IPS DF 6.9 (cell line): Measurements from ENCODE around the gene KIF5C.
A peak's percentile ranks its signal among the peaks of the same experiment; 100 is the strongest.

Experiments used
- DNase-seq: peaks from one replicate; pipeline ENCODE4 v3.0.0-alpha.2; 2013; ENCODE audit warnings: low read depth, low spot score
- H3K27ac ChIP-seq: one replicate; pipeline ENCODE4 v1.5.1; 2013; ENCODE audit warnings: low read length, control low read depth
- H3K27me3 ChIP-seq: 2 replicates; pipeline ENCODE4 v1.6.1; 2013; ENCODE audit warnings: mild to moderate bottlenecking, low read length; ENCODE audit not compliant: control insufficient read depth, insufficient read depth
- H3K36me3 ChIP-seq: 2 replicates; pipeline ENCODE4 v1.6.1; 2013; ENCODE audit warnings: low read length; ENCODE audit not compliant: control insufficient read depth, insufficient read depth
- H3K4me1 ChIP-seq: 2 replicates; pipeline ENCODE4 v1.6.1; 2013; ENCODE audit warnings: low read length; ENCODE audit not compliant: control insufficient read depth, insufficient read depth
- H3K4me3 ChIP-seq: 2 replicates; pipeline ENCODE4 v1.5.1; 2013; ENCODE audit warnings: mild to moderate bottlenecking, low read length
- H3K9me3 ChIP-seq: 2 replicates; pipeline ENCODE4 v1.6.1; 2013; ENCODE audit warnings: low read length, inconsistent platforms; ENCODE audit not compliant: control insufficient read depth, insufficient read depth
- WGBS: extraction: QIAGEN DNeasy Blood & Tissue Kit; methylation state at CpG from one replicate; pipeline ENCODE4 v1.1.7; 2013; ENCODE audit warnings: mixed read lengths, missing lambda C conversion rate; ENCODE audit not compliant: insufficient read length, insufficient coverage; 5-methylcytosine and 5-hydroxymethylcytosine counted together

KIF5C gene

DNA sequence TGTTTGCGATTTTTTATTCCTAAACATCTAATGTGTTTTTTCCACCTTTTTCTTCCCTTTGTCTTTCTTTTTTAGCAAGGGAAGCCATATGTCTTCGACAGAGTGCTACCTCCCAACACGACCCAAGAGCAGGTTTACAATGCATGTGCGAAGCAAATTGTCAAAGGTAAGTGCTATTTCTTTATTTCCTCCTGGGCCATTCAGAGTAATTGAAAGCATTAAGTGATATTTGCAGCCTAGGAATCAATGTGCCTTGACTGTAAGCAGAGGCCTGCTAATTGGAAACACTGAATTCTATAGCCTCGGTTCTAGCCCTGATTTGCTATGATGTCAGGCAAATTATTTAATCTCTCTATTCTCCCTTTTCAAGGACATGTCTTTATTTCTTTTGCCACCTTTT lies 47.0 kb downstream of the KIF5C start:
- H3K27ac ChIP-seq, result no peak overlapping the region
- H3K36me3 ChIP-seq, result no peaks in the 10 kb centered on the region
- no peaks in the 10 kb centered on the region for H3K9me3 ChIP-seq
- no peak overlapping the region for H3K4me3 ChIP-seq
- H3K27me3 ChIP-seq, result no peaks in the 10 kb centered on the region
- peaks cover 2% of the 10 kb centered on the region; the same call in 1 of the 2 replicates for H3K4me1 ChIP-seq
- WGBS, result no CpG with 5 or more reads among the region's 5 CpGs
- DNase-seq, result no peak

DNA sequence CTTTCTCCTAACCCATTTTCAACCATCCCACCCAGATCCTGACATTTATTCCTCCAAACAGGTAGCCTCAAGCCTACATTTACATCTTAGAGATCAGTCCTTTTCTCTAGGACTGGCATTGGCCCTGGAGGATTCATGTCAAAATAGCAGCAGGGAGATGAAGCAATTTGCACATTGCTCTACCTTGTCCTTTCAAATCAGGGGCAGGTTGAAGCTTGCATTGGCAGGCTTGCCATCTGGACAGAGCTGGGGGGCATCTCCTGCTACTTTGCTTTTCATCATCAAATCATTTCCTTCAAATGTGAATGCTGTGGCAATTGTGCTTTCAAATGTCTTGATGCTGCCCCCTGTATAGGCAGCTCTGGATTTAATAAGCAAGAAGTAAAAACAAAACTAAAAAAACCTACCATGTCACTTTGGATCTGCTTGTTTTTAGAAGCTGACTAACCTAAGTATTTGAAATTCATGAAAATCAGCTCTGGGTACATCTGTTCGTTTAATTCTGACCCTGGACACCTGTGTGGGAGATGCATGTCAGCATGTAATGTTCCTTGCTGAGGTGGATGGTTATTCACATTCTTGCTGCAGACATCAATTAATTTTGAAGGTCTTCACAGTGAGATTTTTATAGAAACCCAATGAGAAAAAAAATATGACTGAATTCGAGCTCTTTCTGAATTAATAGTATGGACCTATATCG lies 47.9 kb downstream of the KIF5C start:
- no CpG with 5 or more reads among the region's 3 CpGs for WGBS
- Histone ChIP-seq H3K9me3 (no peaks in the 10 kb centered on the region), H3K27ac (no peak overlapping the region), H3K27me3 (no peaks in the 10 kb centered on the region), H3K4me1 (peaks cover 6% of the 10 kb centered on the region; the same call in 1 of the 2 replicates), H3K4me3 (no peak overlapping the region), H3K36me3 (no peaks in the 10 kb centered on the region)
- no peak for DNase-seq

DNA sequence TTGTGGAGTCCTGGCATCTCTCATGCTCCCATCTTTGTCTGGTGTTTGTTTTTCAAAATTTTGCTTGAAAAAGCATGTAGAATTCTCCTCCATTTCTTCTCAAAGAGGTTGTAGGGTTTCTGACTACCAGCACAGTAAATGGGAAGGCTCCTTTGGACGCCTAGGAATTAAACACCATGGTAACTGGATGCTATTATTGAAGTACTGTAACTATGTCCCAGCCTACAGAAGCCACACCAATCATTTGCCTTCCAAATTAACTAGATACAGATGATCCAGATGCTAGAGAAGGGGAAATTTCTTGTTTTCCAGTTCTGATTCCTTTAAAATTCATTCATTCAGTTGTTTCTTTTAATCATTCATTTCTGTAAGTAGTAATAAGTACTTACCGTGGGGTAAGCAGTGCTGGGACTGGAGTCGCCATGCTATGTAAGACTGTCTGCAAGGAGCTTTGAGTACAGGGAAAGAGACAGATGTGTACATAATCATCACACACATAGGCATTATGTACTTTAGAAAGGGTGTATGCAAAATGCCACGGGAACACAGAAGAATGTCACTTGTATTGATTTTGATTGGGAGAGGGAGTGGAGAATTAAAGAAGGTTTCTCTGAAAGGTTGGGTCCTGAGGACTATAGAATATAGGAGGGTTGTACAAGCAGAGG lies 49.6 kb downstream of the KIF5C start:
- H3K36me3 ChIP-seq, result no peaks in the 10 kb centered on the region
- no CpG with 5 or more reads among the region's 4 CpGs for WGBS
- no peaks in the 10 kb centered on the region for H3K27me3 ChIP-seq
- no peak for DNase-seq
- peaks cover 6% of the 10 kb centered on the region; the same call in 1 of the 2 replicates for H3K4me1 ChIP-seq
- no peak overlapping the region for H3K4me3 ChIP-seq
- no peaks in the 10 kb centered on the region for H3K9me3 ChIP-seq
- no peak overlapping the region for H3K27ac ChIP-seq

DNA sequence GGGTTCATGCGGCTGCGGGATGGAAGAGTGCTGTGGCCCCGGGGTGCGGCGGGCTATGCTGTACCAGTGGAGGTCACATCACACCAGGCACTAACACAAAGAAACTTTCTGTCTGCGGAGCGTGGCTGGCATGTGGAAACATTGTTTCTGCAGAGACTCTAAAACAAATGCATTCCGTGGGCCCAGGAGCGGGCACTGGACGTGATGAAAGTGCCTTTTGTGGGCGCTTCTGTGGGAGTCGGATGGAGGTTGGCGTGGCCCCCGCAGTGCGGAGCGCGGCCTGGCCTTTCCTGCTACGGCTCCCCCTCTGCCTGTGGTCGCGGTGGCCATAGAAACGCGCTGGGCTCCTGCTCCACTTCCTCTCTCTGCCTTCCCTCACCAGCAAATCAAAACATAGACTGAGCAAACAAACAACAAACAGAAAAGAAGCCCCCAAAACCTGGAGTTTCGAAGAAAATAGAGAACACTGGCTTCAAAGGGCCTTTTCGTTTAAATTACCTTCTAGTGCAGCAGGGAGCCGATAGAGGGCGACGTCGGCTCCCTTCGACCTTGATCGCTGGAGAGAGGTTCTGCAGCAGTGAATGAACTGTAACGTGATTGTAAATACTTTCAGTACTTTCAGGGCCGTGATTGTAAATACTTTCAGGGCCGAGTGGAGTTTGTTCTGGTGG lies 51.4 kb downstream of the KIF5C start:
- H3K4me3 ChIP-seq, result no peak overlapping the region

DNA sequence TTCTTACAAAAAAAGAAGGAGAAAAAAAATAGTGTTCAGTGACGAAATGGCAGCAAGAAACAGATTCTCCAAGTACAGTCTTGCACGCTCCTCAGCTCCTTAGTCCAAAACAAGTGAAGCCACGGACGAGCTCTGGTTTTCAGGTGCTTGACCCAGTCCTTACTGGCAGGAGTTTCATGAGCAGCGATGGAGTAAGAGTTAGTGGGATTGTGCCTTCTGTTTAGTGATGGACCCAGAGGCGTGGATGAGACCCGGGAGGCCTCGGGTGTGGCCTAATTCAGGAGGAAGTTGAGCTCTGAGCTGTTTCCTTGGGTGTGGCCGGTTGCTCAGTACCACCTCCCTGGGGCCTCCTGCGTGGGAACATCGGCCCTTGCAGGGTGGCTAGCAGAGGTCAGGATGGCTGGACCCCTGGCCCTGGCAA lies 52.0 kb downstream of the KIF5C start:
- DNase-seq, result no peak
- no peak overlapping the region for H3K27ac ChIP-seq
- no peaks in the 10 kb centered on the region for H3K27me3 ChIP-seq
- no peaks in the 10 kb centered on the region for H3K9me3 ChIP-seq
- no peaks in the 10 kb centered on the region for H3K36me3 ChIP-seq
- no peak overlapping the region for H3K4me3 ChIP-seq
- no CpG with 5 or more reads among the region's 11 CpGs for WGBS
- H3K4me1 ChIP-seq, result peaks cover 6% of the 10 kb centered on the region; the same call in 1 of the 2 replicates

More for the DNA sequence above, 51.4 kb downstream of the KIF5C start:
- DNase-seq, result peak; percentile 41
- Histone ChIP-seq H3K9me3 (no peaks in the 10 kb centered on the region), H3K27me3 (no peaks in the 10 kb centered on the region), H3K4me1 (peaks cover 6% of the 10 kb centered on the region; the same call in 1 of the 2 replicates), H3K36me3 (no peaks in the 10 kb centered on the region), H3K27ac (no peak overlapping the region)
- WGBS, result no CpG with 5 or more reads among the region's 33 CpGs

- H3K36me3 ChIP-seq, result peaks cover under 1% of the 10 kb centered on the region; the same call in 1 of the 2 replicates
- H3K4me1 ChIP-seq, result peaks cover 6% of the 10 kb centered on the region; the same call in 1 of the 2 replicates
- no peaks in the 10 kb centered on the region for H3K9me3 ChIP-seq
- no CpG with 5 or more reads among the region's 3 CpGs for WGBS
- no peak overlapping the region for H3K4me3 ChIP-seq
- no peak for DNase-seq
- no peaks in the 10 kb centered on the region for H3K27me3 ChIP-seq
- no peak overlapping the region for H3K27ac ChIP-seq
Measured at GRCh38 chr2:148928395-148928794, 53.4 kb downstream of the KIF5C start.

DNA sequence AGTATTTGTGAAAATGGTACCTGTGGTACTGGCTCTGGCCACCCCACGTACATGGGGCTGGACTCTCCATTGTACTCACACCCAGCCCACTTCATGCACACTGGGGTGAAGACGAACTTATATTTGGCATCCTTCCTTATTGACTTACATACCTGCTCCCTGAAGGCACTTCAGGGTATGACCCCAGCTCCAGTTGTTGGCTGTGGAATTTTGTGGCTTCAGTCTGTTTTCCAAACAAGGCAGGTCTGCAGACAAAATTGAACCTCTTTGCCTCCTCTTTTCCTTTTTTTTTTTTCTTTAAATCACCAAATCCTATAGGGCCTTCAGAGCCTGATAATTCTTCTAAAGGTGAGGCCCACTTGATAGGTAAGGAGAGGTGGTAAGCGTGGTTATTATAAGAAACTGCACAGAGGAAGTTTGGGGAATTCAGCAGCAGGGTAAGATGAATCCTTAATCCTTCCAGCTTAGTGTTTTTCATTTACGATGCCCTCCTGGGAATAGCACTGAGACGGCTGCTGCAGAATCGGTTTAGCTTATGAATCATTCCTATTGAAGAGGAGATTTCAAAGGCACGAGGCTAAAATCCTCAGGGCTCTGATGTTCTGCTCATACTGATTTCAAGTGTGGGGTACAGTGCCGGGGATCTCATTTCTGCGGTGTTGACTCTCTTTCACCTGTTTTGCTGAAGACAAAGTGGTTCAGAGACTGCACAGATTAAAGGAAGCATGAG lies 55.2 kb downstream of the KIF5C start:
- no peak for DNase-seq
- Histone ChIP-seq H3K9me3 (no peaks in the 10 kb centered on the region), H3K36me3 (peaks cover 7% of the 10 kb centered on the region; the same call in 1 of the 2 replicates), H3K27ac (no peak overlapping the region), H3K4me1 (peaks cover 6% of the 10 kb centered on the region; the same call in 1 of the 2 replicates), H3K4me3 (no peak overlapping the region), H3K27me3 (no peaks in the 10 kb centered on the region)
- no CpG with 5 or more reads among the region's 9 CpGs for WGBS

DNA sequence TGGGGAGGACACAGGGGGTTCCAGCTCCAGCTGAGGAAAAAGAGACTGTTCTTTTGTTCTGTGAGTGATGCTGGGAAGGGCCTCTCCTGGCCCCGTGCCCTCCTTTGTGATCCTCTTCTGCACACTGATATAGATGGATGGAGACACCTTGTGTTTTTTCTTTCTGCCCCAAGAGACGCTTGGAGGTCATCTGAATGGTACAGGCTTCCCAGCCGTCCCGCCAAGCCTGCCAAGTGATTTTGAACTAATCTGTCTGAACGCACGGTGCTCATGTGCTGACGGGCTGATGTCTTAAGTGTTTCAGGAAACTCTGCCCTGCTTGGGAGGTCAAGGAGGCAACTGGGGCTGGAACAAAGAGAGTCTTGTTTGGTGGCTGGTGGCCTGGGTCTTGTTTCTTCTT lies 57.5 kb downstream of the KIF5C start:
- no peaks in the 10 kb centered on the region for H3K27me3 ChIP-seq
- no peak overlapping the region for H3K4me3 ChIP-seq
- DNase-seq, result no peak
- H3K4me1 ChIP-seq, result peaks cover 2% of the 10 kb centered on the region; the same call in 1 of the 2 replicates
- H3K27ac ChIP-seq, result no peak overlapping the region
- WGBS, result no CpG with 5 or more reads among the region's 7 CpGs
- no peaks in the 10 kb centered on the region for H3K9me3 ChIP-seq
- H3K36me3 ChIP-seq, result peaks cover 7% of the 10 kb centered on the region; the same call in 1 of the 2 replicates

GRCh38 chr2:148933456-148933855 lies 58.4 kb downstream of the KIF5C start:
- no peak overlapping the region for H3K4me3 ChIP-seq
- no peak for DNase-seq
- WGBS, result 100% methylated on average over 7 of the region's 7 CpGs
- no peaks in the 10 kb centered on the region for H3K4me1 ChIP-seq
- H3K9me3 ChIP-seq, result no peaks in the 10 kb centered on the region
- peaks cover 7% of the 10 kb centered on the region; the same call in 1 of the 2 replicates for H3K36me3 ChIP-seq
- no peaks in the 10 kb centered on the region for H3K27me3 ChIP-seq
- no peak overlapping the region for H3K27ac ChIP-seq

- no CpG with 5 or more reads among the region's 5 CpGs for WGBS
- no peaks in the 10 kb centered on the region for H3K27me3 ChIP-seq
- H3K27ac ChIP-seq, result no peak overlapping the region
- no peaks in the 10 kb centered on the region for H3K4me1 ChIP-seq
- H3K36me3 ChIP-seq, result peaks cover 7% of the 10 kb centered on the region; the same call in 1 of the 2 replicates
- no peak for DNase-seq
- no peaks in the 10 kb centered on the region for H3K9me3 ChIP-seq
- H3K4me3 ChIP-seq, result no peak overlapping the region
Measured at GRCh38 chr2:148935791-148936190, 60.8 kb downstream of the KIF5C start.
